Urothelium cell line (cell line): Measurements from ENCODE around the gene ZCCHC12.
A peak's percentile ranks its signal among the peaks of the same experiment; 100 is the strongest.
"Not testable (repeated sequence)": the region's sequence is repeated elsewhere in the genome, so short reads cannot be mapped to it uniquely, and the experiment has no call there.

ENCODE experiments used
- DNase-seq: peaks from one replicate; pipeline ENCODE4 v3.0.0; 2011; ENCODE audit warnings: low spot score, mixed read lengths
- FAIRE-seq: peaks from 2 replicates; lab custom pipeline; 2011; peaks lifted over from hg19 to GRCh38; lab: Jason Lieb, UNC

The ZCCHC12 gene

GRCh38 chrX:118823263-118824172 lies at the start of gene ZCCHC12:
TSS of gene ZCCHC12 (plus strand) at chrX:118823824. CDS start at chrX:118825245, 1,421 bp downstream.
- DNase-seq (no peak), FAIRE-seq (no peak)

GRCh38 chrX:118779581-118779980 lies 44.0 kb upstream of the ZCCHC12 start:
- DNase-seq (no peak), FAIRE-seq (no peak)

GRCh38 chrX:118780509-118780908 lies 43.1 kb upstream of the ZCCHC12 start:
- DNase-seq (no peak), FAIRE-seq (no peak)

GRCh38 chrX:118780911-118781310 lies 42.7 kb upstream of the ZCCHC12 start:
- no peak for FAIRE-seq

GRCh38 chrX:118795528-118796280 lies 27.9 kb upstream of the ZCCHC12 start:
- DNase-seq, result no peak
- no peak for FAIRE-seq

More at GRCh38 chrX:118780911-118781310, 42.7 kb upstream of the ZCCHC12 start:
- DNase-seq, result no peak

GRCh38 chrX:118802857-118803256 lies 20.8 kb upstream of the ZCCHC12 start:
- DNase-seq (no peak), FAIRE-seq (no peak)

- peak; percentile 12 for DNase-seq
- no peak for FAIRE-seq
Observed at GRCh38 chrX:118807151-118808017, 16.2 kb upstream of the ZCCHC12 start.

- DNase-seq, FAIRE-seq: not testable (repeated sequence)
Observed at GRCh38 chrX:118817257-118817656, 6.4 kb upstream of the ZCCHC12 start.

- DNase-seq, result no peak
- FAIRE-seq, result no peak
Observed at GRCh38 chrX:118824173-118824730, 628 bp downstream of the ZCCHC12 start.

GRCh38 chrX:118825227-118825626 lies 1.6 kb downstream of the ZCCHC12 start:
- DNase-seq, result no peak
- no peak for FAIRE-seq

GRCh38 chrX:118839334-118839958 lies 15.8 kb downstream of the ZCCHC12 start:
- DNase-seq, result peak; percentile 69
- FAIRE-seq, result no peak

GRCh38 chrX:118847676-118848075 lies 24.1 kb downstream of the ZCCHC12 start:
- FAIRE-seq, result no peak

GRCh38 chrX:118853596-118853995 lies 30.0 kb downstream of the ZCCHC12 start:
- DNase-seq (no peak), FAIRE-seq (no peak)

More at GRCh38 chrX:118847676-118848075, 24.1 kb downstream of the ZCCHC12 start:
- peak; percentile 4 for DNase-seq

GRCh38 chrX:118855681-118856310 lies 32.2 kb downstream of the ZCCHC12 start:
- DNase-seq (no peak), FAIRE-seq (no peak)

GRCh38 chrX:118857006-118857405 lies 33.4 kb downstream of the ZCCHC12 start:
- DNase-seq (no peak), FAIRE-seq (no peak)

- no peak for FAIRE-seq
- DNase-seq, result no peak
Observed at GRCh38 chrX:118861338-118861737, 37.7 kb downstream of the ZCCHC12 start.

- DNase-seq, result peak; percentile 2
- no peak for FAIRE-seq
Observed at GRCh38 chrX:118862091-118862490, 38.5 kb downstream of the ZCCHC12 start.

- no peak for FAIRE-seq
Observed at GRCh38 chrX:118862979-118863378, 39.4 kb downstream of the ZCCHC12 start.

GRCh38 chrX:118864063-118864635 lies 40.5 kb downstream of the ZCCHC12 start:
- no peak for DNase-seq
- FAIRE-seq, result no peak

More at GRCh38 chrX:118862979-118863378, 39.4 kb downstream of the ZCCHC12 start:
- DNase-seq, result no peak
